Ecto neural progenitor cell (in vitro differentiated cells): ENCODE measurements around the gene NMNAT2.

Experiments used
- DNase-seq: peaks from one replicate; pipeline ENCODE4 v3.0.0-alpha.2; 2018; ENCODE audit warnings: low spot score

The NMNAT2 gene

DNA sequence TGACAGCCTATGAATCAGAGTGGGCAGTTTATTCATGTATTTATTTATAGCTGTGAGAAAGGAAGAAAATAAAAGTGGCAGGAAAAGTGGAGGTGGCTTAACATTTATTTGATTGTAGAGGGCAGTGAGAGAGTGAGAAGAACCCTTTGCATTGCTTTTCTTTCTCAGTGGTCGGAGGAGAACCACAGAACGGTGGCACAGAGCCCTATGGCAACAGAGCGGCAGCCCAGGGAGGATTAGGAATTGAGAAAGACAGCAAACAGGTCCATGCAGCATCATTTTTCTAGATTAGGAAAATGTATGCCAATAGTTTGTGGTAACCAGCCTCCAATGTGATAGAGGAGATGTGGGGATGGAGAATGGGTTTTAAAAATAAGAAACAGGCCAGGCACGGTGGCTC lies 53.1 kb downstream of the NMNAT2 start:
- DNase-seq = no peak

GRCh38 chr1:183363972-183364371 lies 54.2 kb downstream of the NMNAT2 start:
- no peak for DNase-seq

- DNase-seq = no peak
These were observed 57.1 kb downstream of the NMNAT2 start for GRCh38 chr1:183361081-183361480.

DNA sequence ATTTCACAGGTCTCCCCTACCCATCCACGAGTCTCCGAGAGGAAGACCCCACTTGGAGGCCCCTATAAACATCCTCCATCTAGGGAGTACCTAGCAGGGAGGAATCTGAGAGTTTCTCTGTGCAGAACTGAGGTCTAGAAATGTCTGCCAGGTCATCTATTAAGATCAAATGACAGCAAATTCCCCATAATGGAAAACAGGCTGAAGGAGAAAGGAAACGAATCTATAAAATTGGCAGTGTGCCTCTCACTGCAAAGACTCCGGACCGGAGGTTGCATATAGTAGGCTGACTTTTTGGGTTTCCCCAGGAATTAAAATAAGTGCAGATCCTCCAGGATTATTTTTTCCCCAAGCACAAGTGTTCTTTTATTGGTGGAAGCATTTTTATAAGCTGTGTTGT lies 57.7 kb downstream of the NMNAT2 start:
- DNase-seq = no peak

DNA sequence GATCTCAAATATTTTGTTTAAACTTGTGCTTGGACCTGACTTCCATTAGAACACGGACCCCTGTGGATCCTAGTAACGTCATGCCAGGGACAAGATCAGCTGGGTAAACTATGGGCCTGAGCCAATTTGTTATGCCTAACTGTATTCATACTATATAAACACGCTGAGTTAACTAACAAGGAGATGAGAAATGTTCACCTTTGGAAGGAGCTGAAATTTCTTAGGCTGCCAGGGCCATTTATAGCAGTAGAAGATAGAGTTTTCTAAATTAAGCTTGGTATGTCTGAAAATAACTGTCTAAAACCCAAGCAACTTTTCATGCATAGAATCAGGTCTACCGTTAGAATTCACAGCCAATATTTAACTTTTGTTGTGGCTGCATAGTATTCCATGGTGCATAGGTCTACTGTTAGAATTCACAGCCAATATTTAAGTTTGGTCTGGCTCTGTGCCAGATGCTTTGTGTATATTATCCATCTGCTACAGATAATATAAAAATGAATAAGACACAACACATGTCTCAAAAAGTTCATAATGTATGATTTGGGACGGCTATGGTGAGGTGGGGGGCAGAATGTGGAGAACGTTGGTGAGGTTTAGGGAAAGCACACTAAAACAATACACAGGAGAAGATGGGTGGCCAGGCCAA lies 61.5 kb downstream of the NMNAT2 start:
- no peak for DNase-seq

GRCh38 chr1:183355797-183356196 lies 62.4 kb downstream of the NMNAT2 start:
- DNase-seq = no peak

DNA sequence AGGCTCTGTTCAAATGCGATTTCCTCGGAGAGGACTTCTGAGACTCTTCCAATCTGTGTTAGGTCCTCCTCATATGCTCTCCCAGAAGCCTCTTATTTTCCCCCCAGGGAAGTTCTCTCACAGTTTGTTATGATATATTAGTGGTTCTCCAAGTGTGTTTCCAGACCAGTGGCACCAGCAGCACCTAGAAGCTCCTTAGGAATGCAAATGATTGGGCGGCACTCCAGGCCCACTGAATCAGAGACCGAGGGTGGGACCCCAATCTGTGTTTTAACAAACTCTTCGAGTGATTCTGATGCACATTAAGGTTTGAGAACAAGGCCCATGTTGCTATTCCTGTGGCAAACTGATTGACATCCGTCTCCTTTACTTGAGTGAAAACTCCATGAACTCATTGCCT lies 63.0 kb downstream of the NMNAT2 start:
- no peak for DNase-seq

- DNase-seq = no peak
These were observed 64.6 kb downstream of the NMNAT2 start for GRCh38 chr1:183353597-183353996.

DNA sequence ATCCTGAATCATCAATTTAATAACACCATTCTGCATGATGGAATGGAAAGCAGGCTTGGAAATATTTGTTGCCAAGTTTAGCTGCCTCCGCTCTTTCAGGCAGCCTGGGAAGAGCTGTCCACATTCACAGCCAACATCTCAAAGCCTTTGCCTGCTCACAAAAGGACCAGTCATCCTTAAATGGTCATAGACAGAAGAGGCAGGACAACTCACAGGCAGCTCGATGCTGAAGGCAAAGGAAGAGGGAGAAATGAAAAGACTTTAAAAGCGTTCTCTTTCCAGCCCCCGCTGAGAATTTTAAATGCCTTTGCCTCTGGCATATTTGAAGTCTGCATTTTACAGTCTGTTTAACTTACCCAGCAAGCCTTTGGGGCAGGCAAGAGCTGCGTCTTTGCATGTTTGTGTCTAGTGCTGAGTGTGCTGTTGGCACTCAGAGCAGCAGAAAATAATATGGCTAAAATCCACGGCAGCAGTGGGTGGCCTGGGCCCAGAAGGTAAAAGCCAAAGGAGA lies 68.9 kb downstream of the NMNAT2 start:
- no peak for DNase-seq

DNA sequence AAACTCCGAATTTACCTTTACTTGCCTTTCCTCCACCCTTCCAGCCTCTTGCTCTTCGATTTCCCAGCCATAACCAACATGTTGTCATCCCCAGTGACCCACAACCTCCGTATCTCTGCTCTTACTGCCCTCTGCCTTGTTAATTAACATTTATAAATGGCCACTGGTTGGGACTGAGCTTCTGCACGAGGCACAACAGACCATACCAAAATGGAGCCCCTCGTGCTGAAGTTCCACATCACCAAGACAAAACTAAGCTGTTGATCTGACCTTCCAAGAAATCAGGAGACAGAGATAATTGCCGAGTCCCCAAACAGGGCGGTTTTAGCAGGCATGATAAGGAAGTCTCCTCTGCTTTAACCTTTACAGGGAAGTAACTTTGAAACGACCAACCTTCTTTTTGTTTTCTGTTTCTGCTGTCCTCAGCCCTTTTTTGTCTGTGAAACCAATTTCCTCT lies 71.9 kb downstream of the NMNAT2 start:
- no peak for DNase-seq

DNA sequence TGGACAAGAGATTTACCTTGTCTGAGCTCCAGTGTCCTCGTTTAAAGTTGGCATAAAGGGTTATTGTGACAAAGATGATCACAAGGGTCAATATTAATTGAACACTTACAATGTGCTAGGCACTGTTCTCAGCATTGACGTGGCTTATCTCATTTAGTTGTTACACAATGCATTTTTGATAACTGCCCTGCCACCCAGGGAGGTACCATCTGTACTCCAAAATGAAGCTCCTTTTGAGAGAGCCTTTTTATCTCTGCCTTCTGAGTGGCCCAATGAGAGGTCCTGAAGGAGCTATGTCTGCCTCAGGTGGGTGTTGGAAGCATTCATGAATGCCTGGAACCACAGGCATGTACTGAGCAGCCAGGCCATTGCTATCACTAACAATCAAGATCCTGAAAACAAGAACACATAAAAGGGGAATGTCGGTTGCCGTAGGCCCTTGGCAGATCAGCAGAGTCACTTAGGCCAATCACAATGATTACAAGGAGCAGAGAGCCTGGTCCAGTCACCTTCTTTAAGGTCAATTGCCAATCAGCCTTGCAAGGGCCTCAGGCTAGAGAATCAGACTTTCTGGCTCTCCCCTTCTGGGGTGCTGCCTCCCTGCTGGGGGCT lies 78.5 kb downstream of the NMNAT2 start:
- no peak for DNase-seq

GRCh38 chr1:183331091-183331742 lies 87.0 kb downstream of the NMNAT2 start:
- DNase-seq = peak; percentile 70

GRCh38 chr1:183330335-183330734 lies 87.8 kb downstream of the NMNAT2 start:
- DNase-seq = no peak

GRCh38 chr1:183328371-183328770 lies 89.8 kb downstream of the NMNAT2 start:
- no peak for DNase-seq

GRCh38 chr1:183327434-183328290 lies 90.5 kb downstream of the NMNAT2 start:
- DNase-seq = no peak

GRCh38 chr1:183323849-183324683 lies 94.1 kb downstream of the NMNAT2 start:
- no peak for DNase-seq

- no peak for DNase-seq
These were observed 98.6 kb downstream of the NMNAT2 start for GRCh38 chr1:183319606-183320005.

- no peak for DNase-seq
These were observed 99.1 kb downstream of the NMNAT2 start for GRCh38 chr1:183319051-183319450.

GRCh38 chr1:183318433-183318832 lies 99.7 kb downstream of the NMNAT2 start:
- peak; percentile 63 for DNase-seq

- peak; percentile 42 for DNase-seq
These were observed 102.0 kb downstream of the NMNAT2 start for GRCh38 chr1:183315991-183316758.

DNA sequence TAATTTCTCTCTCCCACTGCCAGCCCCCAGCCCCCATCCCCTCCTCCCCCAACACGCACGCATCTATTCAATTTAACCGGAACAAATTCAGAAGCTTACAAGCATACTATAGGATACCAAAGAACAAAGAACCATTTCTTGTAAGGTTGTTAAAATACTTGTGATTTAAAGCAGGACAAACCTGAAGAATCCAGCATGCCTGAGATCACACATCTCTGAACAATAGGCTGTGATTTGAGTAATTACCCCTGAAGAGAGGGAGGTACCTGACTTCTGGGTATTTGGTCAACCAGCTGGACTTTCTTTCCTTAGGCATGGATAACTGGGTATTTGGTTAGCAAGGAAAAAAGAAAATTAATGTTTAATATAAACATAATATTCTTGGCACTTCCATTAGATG lies 105.1 kb downstream of the NMNAT2 start:
- DNase-seq = no peak
